ENCODE results near the gene ITGB7. TPM values are rescaled to one million over a fixed set of nuclear protein-coding genes. Genes with fewer than 3 reads are reported as not detected.

ITGB7 gene
- total and polyA plus RNA-seq, 9 of the 15 experiments (the other 6 are each of a cell fraction or from before 2014, with no cell fraction given), result 0.06 to 2.0 (median 0.67) TPM

DNA sequence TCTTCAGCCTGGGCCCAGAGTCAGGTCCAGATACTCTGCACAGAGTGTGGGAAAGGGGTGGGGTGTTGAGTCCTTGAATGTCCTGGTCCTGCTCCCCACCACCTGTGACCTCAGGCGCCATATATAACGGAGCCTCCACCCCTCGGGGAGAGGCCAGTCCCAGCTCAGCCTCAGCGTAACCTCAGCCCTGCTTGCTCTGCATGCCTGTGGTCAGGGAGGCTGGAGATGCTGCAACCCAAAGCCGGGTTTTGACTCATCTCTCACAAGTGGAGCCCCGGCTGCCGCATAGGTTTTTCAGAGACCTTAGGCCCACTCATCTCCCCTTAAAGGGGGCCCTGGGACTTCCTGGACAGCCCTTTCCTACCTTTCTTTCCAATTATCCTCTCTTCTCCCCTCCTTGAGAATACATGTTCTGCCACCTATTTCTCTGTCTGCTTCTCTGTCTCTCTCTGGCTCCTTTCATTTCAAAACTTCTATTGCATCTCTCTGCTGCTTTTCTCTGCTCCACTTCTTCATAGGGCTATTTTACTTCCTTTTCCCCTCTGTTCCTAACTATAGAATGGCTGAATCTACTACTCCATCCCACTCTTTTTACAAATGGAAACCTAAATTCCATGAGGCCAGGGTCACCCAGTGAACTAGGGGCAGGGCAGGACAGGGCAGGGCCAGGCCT is 1.2 kb downstream of the ITGB7 start:
- no peaks in the 10 kb centered on the region for H4K20me1 ChIP-seq (replicated peaks; ENCODE audit: control insufficient read depth, insufficient read depth, low read length)
- no peak overlapping the region for H3K4me3 ChIP-seq
- ATAC-seq (peak; percentile 33; the same call in 2 of the 3 replicates), FAIRE-seq (no peak), DNase-seq (ENCODE audit: extremely low read depth in 1 of 4, low spot score in 3 of 4) (peak in 2 of 4 experiments; percentile 32 to 44)
- no peaks in the 10 kb centered on the region for H3K79me2 ChIP-seq (ENCODE audit: control insufficient read depth, insufficient read depth, low read length)
- peaks cover under 1% of the 10 kb centered on the region; the same call in 2 of the 3 replicates for H3K36me3 ChIP-seq (ENCODE audit: control insufficient read depth, insufficient read depth, low read length)
- no peak overlapping the region for H3K9ac ChIP-seq (ENCODE audit: insufficient read depth in 1 of 2, low read depth in 2 of 2, low read length in 2 of 2)
- ChIA-PET POLR2A (interaction anchor here (0.8 to 1.3 kb wide), 3 partner anchors 11 to 16 kb away, joined by 3 to 4 read pairs (median 3); no protein-coding TSS in a partner anchor), CTCF (ENCODE audit: low intra/inter-chr PET ratio) (interaction anchor here (0.5 kb wide), 1 partner anchor 32 kb away, joined by 4 read pairs; no protein-coding TSS in a partner anchor)
- H3K27ac ChIP-seq (ENCODE audit: extremely low read depth, low read depth, low read length), result no peak overlapping the region
- H3K9me3 ChIP-seq (replicated peaks; ENCODE audit: control insufficient read depth, insufficient read depth, low read depth, low read length), result no peaks in the 10 kb centered on the region
- no peaks in the 10 kb centered on the region for H3K27me3 ChIP-seq (ENCODE audit: control insufficient read depth in 2 of 2, insufficient read depth in 2 of 2, low read length in 2 of 2)
- intact Hi-C loops (cut with micrococcal nuclease) (no loop called here), in situ Hi-C loops (cut with MboI) (loop anchor here (10.0 kb wide), 1 partner anchor 141 kb away; no protein-coding TSS in a partner anchor)
- H3K9me1 ChIP-seq (ENCODE audit: control insufficient read depth, insufficient read depth, low read length), result no peaks in the 10 kb centered on the region
- BruUV-seq (replicated peaks), result no TSS peak
- H2AFZ ChIP-seq (ENCODE audit: low read depth, low read length), result peak overlapping the region; percentile 33; the same call in 1 of the 2 replicates
- 25% methylated on average over 7 of the region's 7 CpGs for WGBS (ENCODE audit: insufficient coverage, low coverage, missing lambda C conversion rate)
- peaks cover 21 to 24% of the 10 kb centered on the region in 2 experiments; a peak in 3 of 5 replicates for H3K4me1 ChIP-seq (replicated peaks in 1 of 2; ENCODE audit: control insufficient read depth in 2 of 2, insufficient read depth in 2 of 2, low read length in 2 of 2)
- no peak overlapping the region for H3K4me2 ChIP-seq (ENCODE audit: insufficient read depth, low read length)
- TF ChIP-seq, protein P1, sequence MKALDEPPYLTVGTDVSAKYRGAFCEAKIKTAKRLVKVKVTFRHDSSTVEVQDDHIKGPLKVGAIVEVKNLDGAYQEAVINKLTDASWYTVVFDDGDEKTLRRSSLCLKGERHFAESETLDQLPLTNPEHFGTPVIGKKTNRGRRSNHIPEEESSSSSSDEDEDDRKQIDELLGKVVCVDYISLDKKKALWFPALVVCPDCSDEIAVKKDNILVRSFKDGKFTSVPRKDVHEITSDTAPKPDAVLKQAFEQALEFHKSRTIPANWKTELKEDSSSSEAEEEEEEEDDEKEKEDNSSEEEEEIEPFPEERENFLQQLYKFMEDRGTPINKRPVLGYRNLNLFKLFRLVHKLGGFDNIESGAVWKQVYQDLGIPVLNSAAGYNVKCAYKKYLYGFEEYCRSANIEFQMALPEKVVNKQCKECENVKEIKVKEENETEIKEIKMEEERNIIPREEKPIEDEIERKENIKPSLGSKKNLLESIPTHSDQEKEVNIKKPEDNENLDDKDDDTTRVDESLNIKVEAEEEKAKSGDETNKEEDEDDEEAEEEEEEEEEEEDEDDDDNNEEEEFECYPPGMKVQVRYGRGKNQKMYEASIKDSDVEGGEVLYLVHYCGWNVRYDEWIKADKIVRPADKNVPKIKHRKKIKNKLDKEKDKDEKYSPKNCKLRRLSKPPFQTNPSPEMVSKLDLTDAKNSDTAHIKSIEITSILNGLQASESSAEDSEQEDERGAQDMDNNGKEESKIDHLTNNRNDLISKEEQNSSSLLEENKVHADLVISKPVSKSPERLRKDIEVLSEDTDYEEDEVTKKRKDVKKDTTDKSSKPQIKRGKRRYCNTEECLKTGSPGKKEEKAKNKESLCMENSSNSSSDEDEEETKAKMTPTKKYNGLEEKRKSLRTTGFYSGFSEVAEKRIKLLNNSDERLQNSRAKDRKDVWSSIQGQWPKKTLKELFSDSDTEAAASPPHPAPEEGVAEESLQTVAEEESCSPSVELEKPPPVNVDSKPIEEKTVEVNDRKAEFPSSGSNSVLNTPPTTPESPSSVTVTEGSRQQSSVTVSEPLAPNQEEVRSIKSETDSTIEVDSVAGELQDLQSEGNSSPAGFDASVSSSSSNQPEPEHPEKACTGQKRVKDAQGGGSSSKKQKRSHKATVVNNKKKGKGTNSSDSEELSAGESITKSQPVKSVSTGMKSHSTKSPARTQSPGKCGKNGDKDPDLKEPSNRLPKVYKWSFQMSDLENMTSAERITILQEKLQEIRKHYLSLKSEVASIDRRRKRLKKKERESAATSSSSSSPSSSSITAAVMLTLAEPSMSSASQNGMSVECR (CRISPR knock-in tag; IDR thresholded peaks at IDR 0.05), result no peak
- TF ChIP-seq CEBPG (CRISPR knock-in tag; IDR thresholded peaks at IDR 0.05) (peak; percentile 7; the same call in 1 of the 2 replicates), CEBPG (tag; conservative IDR thresholded peaks at IDR 0.05 in 1 of 2, IDR thresholded peaks at IDR 0.05 in 1 of 2) (no peak)
